G401.6 (cell line): ENCODE data around the gene ROR2.
"Not testable (repeated sequence)": the region's sequence is repeated elsewhere in the genome, so short reads cannot be mapped to it uniquely, and the experiment has no call there.

Experiments used
- FAIRE-seq: peaks from 2 replicates; lab custom pipeline; 2012; peaks lifted over from hg19 to GRCh38; lab: Jason Lieb, UNC

ROR2 gene

DNA sequence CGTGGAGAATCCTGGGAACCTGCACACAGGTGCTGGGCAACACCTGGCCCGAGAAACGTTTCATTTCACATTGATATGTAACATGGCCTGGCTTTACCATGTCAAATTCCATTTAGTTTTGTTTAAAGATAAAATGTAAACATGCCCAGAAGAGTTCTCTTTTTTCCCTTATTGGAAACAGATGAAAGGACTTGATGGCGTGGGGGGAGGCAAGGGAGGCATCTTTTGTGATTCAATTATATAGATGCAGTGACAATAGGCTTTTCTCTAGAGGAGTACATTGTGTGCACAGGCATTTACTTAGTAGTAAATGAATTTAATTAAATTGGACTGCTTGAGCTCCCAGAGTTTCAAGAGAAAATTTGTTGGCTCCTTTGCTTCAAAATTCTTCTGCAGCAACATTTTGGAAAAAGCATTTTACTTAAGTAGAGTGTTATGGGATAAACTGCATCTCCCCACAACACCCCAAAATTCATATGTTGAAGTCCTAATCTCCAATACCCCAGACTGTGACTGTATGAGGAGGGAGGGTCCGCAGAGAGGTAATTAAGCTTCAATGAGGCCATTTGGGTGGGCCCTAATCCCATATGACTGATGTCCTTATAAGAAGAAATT lies 272.1 kb downstream of the ROR2 start:
- no peak for FAIRE-seq

DNA sequence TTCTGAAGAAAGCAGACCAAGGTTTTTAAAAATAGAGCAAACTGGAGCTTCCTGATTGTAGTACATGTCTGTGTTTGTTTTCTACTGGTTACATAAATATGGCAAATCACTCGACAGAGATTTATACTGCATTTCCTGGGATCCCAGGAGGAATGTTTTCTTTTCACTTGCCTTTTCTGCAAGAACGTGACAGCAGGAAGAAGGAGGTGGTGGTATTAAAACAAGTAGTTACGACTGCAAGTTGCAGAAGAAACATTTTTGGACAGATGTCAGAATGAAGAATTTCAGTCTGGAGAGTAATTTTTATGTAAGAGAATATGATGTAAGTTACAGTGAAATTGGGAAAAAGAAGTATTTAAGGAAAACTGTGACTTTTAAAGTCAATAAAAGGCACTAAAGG lies 272.7 kb downstream of the ROR2 start:
- no peak for FAIRE-seq

DNA sequence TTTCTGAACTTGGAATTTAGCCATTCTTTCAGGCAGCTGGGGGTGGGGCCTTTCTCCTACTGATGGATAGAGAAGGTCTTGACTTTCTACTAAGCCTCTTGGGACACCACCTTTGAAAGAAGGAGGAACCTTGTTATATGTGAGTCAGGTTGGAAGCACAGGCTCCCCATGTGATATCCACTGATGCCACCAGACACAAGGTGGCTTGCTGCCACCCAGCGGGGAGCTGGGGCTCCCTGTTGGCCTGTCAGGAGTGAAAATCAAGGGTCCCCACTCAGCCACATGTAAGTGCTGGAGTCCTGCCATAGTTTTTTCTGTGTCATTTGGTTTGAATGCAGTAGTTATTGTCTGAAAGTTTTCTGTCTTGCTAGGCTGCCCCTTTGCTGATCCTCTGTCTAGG lies 274.0 kb downstream of the ROR2 start:
- no peak for FAIRE-seq

DNA sequence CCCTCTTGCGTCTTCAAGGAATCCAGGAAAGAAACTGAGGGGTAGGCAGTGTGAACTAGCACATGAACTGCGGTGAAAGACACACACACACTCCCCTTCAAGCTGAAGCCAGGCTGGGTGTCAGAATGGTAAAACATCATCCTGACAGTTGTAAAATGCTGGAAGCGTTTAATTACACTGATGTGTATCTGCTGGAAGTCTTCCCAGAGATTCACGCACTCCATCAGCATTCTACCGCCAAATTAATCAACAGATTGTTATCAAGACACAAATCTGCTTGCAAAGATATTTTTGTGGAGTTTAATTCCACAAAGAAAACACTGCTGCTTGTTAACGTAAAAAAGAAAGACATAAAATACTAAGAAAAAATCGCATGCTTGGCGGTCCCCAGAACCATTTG lies 285.4 kb downstream of the ROR2 start:
- FAIRE-seq: no peak

DNA sequence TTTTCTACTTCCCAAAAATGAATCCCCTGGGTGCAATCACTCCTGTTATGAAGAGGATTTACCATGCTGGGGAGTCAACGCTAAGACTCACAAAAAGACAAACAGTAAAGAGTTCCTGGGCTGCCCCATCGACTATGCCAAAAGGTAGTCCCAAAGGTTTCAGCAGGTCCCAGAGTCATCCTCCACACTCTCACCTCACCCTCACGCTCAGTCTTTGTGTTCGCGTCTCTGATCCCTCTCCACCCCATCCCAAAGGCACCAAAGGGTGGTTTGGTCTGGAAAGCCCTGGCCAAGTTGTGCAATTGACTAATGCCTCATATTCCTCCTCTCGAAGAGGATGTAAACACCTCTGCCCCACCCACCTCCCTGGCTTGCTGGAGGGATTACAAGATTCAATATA lies 286.2 kb downstream of the ROR2 start:
- no peak for FAIRE-seq

DNA sequence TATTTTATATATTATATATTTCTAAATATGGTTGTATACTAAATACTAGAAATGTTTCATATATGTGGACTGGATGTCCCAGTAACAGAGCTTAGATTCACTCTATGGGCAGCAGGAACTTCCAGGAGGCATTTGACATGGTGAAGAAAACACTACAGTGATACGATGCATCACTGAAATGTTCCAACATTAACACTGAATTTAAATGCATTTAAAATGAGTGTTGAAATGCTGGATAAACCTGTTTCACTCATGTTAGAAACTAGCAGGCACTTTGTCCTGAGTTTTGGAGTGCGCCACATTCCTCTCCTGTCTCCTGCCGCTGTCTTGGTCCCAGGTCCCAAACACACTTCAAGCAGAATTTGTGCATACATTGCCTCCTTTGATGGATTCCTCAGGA lies 288.6 kb downstream of the ROR2 start:
- no peak for FAIRE-seq

DNA sequence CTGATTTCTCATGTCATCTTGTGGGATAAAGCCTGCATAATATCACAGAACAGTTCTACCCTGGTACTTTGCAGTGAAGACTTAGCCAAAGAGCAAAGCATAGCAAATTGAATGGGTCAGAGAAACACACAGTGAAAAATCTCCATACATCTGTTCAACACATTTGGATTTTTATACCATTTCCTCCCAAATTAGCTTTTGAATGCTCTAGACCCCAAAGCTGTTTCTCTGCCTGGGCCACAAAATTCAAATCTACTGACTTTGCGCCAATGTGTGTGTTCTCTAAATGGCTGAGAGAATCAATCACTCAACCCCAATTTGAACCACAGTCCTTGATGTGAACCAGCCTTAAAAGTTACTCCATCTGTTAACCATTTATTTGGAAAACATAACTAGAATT lies 289.5 kb downstream of the ROR2 start:
- no peak for FAIRE-seq

DNA sequence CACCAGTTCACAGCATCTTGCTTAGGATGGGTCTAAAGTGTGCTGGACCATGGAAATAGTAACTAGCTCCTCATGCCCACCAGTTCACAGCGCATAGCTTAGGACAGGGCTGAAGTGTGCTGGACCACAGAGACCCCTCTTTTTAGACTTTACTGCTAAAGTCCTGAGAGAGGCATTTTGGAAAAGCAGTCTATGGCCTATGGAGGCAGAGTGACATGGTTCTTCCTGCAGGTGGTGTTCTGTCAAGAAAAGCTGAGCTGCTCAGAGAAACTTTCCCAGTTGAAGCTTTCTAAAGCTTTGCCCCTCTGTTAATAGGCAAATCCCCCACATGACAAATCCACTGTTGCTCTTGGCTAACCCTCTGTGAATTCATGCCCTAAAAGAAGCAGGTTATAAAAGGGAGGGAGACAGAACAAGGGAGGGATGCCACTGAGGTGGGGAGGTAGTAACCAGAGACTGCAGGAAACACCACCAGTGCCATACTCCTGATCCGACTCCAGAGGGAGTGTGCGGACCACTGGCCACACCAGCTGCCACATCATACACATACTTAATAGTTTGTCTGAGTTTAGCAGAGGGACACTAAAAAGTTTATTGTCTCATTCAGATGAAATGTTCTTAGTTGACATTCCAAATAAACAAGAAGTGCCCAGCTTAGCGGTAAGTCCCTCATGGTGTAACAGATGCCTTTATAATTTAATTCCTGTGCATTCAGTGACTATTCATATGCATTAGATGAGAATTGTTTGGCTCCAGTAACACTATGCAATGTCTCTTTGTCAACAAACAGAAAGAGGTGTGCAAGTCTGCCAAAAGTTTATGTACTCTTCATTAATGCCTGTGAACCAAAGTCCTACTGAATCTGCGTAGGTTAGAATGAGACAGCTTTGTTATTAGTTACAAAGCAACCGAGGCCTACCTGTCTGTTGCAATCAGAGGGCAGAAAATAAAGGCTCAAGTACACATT lies 290.2 kb downstream of the ROR2 start:
- no peak for FAIRE-seq

DNA sequence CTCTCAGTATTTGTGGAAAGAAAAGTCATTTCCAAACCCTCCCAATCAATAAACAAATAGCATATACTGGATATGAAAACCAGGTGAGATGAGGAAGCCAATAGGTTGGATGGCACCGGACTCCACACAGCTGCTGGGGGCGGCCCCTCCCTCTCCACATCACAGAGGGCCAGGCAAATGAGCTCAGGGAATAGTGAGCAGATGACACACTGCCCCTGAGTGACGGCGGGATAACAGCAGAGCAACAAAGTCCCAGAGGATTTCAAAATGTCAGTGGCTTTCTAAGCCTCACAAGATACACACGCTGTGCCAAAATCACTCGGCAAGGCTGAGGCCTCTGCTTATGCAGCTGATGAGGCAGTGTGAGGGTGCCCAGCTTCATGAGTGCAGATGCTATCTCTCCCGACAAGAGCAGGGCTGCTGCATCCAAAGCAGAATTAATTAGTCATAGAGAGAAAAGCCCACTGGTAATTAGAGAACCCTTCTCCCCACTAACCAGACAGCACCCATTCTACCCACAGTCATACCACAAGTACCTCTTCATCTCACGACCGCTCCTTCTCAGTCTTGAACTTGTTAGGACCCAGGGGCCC lies 291.4 kb downstream of the ROR2 start:
- FAIRE-seq: no peak

DNA sequence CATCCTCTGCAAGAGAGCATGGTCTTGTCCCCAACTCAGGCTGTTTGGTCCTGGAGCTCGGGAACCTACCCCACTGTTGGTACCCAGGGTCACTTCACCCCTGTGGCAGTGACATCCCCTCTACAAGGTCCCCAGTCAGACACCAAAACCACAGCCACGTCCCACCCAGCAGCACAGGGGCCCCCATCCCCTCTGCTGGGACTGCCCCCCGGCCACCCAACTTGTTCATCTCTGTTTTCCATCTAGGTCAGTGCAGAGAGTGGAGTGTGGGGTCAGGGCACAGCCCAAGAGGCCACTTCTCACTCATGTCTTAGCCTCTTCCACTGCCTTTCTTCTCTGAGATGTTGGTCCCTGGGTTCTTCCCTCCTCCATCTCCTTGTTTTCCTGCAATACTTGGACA lies 292.5 kb downstream of the ROR2 start:
- FAIRE-seq: no peak

DNA sequence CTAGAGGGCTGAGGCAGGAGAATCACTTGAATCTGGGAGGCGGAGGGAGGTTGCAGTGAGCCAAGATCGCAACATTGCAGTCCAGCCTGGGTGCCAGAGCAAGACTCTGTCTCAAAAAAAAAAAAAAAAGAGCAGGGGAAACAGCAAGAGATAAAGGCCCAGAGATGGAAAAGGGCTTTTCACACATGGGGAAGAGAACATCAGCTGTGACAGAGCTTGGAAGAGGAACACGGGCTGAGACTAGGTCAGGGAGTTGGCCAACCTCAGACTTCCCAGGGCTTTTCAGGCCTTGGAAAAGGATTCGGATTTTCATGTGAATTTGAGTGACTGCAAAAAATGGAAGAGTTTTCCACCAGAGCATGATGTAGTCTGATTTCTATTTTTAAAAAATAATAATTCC lies 294.4 kb downstream of the ROR2 start:
- no peak for FAIRE-seq

DNA sequence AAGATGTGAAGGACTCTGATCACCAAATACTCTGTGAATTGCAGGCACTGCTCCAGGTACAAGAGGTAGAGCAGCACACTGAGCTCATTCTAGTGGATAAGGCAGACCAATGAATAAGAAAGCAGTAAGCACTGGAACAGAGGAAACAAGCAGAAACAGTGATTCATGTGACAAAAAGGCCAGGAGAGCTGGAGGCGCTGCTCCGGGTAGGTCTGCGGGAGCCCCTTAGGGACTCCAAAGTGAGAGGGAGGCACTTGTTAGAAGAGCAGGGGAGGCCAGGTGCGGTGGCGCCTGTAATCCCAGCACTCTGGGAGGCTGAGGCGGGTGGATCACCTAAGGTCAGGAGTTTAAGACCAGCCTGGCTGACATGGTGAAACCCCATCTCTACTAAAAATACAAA lies 294.8 kb downstream of the ROR2 start:
- FAIRE-seq: no peak

DNA sequence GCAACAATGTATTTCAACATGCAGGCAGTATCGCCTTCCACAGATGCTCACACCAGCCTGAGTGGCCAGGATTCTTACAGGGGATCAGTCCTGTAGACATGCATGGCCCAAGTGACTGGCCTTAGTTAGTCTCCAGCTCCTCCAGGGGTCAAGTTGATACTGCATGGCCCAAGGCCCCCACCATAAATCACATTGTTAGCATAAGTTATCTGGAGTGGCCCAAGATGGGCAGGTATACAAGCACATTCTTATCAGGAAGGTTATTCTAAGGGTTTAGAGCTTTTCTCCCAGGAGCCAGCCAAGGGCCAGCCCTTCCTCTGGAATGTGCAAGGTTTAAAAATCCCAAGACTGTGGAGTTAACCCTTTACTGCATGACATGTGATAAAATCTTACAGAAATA lies 295.5 kb downstream of the ROR2 start:
- FAIRE-seq: no peak

DNA sequence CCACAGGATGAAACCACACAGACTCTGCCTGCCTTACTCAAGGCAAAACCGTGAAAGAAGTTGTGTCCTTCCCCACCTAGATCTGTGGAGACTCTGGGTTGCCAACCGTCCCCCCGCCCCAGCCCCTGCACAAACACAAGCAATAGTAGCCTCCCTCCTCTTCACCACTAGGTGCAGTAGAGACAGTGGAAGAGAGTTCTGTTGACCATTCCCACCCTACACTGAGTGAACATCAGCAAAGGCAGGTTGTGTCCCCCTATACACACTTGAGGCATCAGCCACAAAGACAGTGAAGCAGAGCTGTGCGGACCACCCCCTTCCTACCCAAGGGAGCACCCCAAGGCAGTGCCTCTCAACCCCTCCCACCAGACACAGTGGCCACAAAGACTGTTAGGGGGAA lies 302.7 kb downstream of the ROR2 start:
- no peak for FAIRE-seq

DNA sequence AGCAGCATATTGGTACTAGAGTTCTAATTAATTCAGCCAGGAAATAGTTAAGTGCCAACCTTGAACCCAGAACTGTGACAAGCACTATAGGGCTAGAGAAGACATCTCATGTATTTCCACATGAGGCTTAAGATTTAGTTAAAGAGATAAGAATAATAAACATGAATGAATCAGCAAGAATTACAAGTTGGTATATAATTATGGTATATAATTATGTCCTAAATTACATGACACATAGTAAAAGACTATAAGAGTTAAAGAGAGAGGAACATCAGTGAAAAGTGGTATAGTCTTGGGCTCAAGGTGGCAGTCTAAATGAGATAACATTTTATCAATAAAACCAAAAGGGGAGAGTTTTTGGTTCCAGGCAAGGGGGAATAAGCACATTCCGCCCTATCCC lies 303.3 kb downstream of the ROR2 start:
- no peak for FAIRE-seq

DNA sequence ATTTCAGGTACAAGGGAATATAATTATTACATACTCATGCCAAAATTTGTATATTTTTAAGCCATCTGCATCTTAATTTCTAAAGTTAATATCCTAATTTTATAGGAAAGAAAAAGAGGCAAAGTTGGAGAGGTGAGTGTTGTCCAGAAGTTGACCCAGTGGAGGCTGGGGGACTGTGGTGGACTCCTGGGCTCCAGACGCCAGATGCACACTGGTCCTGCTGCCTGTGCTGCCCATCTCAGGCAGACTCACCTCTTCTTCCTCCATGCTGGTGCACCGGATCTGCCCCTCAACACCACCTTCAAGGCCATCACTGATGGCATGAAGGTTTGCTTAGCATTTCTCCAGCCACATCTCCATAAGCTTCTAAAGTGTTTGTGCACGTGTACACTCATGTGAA lies 305.6 kb downstream of the ROR2 start:
- no peak for FAIRE-seq

DNA sequence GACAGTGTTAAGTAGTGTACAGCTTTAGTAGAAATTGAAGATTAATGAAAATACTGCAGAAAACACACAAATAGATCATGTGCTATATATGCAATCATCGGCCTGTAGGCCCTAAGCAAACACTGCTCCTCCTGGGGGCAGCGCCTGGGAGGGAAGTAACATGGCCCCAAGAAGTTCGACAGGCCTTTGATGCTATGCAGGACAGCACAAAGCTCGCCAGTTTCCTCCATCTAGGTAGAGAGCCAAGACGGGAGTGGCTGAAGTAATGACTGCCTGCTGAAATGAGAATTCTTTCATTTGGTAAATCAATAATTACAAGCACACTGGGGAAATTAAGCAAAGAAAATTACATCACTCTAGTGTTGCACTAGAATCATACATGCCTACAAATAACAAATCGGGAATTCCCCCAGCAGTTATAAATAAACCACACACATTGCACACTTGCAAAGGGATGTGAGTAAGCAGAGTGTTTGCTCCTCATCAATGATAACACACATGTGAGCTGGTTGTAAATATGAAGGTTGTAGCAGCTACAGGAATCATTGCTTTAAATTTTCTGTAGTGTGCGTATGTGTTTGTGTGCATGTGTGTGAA lies 306.4 kb downstream of the ROR2 start:
- FAIRE-seq: no peak

DNA sequence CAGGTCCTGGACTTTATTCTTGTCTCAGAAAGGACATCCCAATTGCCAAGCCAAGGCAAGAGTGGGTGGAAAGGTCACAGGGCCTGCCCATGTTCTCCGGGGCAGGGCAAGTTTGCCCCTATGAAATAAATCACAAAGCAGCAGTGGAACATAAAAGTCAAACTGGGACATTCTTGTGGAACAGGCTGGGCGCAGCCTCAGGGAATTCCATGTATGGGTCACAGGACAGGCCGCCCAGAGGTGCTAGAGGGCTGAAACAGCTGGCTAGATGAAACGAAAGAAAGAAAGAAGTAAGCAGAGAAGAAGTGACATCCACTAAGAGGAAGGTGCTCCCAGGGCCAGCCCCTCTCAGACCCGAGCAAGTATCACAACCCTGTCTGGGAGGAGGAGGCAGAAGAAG lies 307.3 kb downstream of the ROR2 start:
- FAIRE-seq: no peak

DNA sequence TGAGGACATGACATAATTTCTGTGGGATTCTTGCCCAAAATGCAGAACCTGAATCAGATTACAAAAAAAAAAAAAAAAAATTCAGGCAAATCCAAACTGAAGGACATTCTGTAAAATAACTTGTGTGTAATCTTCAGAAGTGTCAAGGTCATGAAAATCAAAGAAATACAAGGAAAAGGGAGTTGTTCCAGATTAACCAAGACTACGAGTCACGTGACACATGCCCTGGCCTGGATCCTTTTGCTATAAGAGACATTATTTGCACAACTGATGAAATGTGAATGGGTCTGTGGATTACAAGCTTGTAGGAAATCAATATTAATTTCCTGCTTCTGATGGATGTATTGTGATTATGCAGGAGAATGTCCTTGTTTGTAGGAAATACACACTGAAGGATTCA lies 309.6 kb downstream of the ROR2 start:
- FAIRE-seq: no peak

DNA sequence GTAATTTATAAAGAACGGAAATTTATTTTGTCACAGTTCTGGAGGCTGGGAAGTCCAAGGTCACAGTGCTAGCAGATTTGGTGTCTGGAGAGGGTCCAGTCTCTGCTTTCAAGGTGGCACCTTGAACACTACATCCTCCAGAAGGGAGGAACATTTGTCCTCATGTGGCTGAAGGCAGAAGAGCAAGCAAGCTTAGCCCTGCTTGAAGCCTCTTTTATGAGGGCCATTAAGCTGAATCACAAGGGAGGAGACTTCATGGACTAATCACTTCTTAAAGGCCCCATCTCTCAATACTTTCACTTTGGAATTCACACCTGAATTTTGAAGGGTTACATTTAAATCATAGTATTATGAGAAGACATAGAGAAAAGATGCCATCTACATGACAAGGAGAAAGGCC lies 311.0 kb downstream of the ROR2 start:
- no peak for FAIRE-seq

DNA sequence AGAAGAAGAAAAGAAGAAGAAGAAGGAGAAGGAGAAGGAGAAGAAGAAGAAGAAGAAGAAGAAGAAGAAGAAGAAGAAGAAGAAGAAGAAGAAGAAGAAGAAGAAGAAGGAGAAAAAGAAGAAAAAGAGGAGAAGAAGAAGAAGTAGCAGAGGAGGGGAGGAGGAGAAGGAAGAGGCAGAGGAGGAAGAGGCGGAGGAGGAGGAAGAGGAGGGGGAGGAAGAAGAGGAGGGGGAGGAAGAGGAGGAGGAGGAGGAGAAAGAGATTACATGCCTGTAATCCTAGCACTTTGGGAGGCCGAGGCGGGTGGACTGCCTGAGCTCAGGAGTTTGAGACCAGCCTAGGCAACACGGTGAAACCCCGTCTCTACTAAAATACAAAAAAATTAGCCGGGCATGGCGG lies 315.2 kb downstream of the ROR2 start:
- not testable (repeated sequence) for FAIRE-seq

DNA sequence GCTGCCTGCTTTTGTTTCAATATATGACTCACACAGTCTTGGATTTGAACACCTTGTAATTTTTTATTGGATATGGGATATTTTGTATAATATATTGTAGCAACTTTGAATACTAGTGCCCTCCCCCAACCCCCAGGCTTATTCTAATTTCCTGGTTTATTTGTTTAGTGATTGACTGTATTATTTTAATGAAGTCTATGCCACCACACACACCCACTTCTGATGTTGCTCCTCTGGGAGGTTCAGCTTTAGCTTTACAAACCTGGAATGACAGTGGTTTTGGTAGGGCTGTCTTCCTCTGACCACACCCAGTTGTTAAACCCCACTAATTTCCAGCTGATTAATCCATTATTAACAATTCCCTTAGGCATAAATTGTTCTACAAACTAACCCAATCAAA lies 320.3 kb downstream of the ROR2 start:
- FAIRE-seq: no peak

DNA sequence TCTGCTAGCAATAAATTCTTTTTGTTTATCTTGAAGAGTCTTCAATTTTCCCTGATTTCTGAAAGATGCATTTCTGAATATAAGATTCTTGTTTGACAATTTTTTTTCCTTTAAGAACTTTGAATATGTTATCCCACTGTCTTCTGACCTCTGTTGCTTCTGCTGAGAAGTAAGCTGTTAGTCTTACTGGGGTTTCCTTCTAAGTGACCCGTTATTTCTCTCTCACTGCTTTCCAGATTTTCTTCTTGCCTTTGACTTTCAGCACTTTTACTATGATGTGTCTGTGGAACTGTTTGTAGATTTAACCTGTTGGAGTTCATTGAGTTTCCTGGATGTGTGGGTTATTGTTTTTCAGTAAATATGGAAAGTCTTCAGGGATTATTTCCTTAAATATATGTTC lies 321.1 kb downstream of the ROR2 start:
- no peak for FAIRE-seq
